Eye (tissue), 1 donor: ENCODE data around the gene SHPK.

Experiments
- DNase-seq: peaks from one replicate; pipeline ENCODE4 v3.0.0-alpha.2; 2015

Gene SHPK

GRCh38 chr17:3626831-3627768 is 8.9 kb downstream of the SHPK start:
- DNase-seq = peak; percentile 61

GRCh38 chr17:3622977-3623594 is 13.0 kb downstream of the SHPK start:
- DNase-seq = no peak

GRCh38 chr17:3621146-3621720 is 14.8 kb downstream of the SHPK start:
- no peak for DNase-seq

DNA sequence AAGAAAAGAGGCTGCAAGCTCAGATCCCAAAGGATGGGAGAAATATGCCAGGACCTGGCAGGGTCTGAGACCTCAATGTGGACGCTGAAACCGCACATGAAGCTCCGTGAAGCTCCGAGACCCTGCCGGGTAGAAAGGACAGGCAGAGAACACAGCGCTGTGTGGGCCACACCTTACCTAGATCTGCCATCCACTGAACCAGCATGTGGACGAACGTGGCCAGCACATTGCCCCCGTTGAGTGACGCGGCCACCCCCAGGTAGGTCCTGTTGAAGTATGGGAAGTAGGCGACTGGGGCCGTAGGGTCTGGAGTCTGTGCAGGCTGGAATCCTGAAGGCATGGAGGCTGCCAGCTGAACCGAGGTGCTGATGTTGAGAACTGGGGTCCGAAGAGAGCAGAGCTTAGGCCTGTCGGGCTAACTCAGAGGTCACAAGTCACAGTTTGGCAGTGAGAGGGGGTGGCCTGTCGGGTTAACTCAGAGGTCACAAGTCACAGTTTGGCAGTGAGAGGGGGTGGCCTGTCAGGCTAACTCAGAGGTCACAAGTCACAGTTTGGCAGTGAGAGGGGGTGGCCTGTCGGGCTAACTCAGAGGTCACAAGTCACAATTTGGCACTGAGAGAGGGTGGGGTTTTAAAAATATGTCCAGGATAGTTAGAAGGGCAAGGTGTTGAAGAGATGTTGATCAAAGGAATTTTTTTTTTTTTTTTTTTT is 20.7 kb downstream of the SHPK start:
- no peak for DNase-seq

DNA sequence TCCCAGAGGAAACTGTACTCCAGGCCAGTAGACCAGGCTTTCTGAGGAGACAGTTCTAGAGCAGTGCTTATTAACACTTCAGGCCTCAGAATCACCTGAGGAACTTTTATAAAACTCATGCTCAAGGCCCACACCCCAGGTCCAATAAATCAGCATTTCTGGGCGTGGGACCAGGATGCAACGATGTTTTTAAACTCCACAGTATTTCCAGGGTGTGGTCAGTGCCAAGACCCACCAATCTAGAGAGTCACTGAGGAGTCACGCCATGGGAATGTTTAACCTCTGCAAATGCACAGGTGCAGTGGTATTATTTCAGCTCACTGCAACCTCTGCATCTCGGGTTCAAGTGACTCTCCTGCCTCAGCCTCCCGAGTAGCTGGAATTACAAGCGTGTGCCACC is 22.9 kb downstream of the SHPK start:
- no peak for DNase-seq

- no peak for DNase-seq
Observed at GRCh38 chr17:3610523-3610922, 25.5 kb downstream of the SHPK start.

- DNase-seq = no peak
Observed at GRCh38 chr17:3609689-3610088, 26.4 kb downstream of the SHPK start.

- no peak for DNase-seq
Observed at GRCh38 chr17:3603870-3604259, 32.2 kb downstream of the SHPK start.

GRCh38 chr17:3603119-3603869 is 32.8 kb downstream of the SHPK start:
- DNase-seq = no peak

- DNase-seq = peak; percentile 25
Observed at GRCh38 chr17:3602499-3602898, 33.6 kb downstream of the SHPK start.

GRCh38 chr17:3600529-3601205 is 35.4 kb downstream of the SHPK start:
- no peak for DNase-seq

GRCh38 chr17:3598078-3598477 is 38.0 kb downstream of the SHPK start:
- no peak for DNase-seq

DNA sequence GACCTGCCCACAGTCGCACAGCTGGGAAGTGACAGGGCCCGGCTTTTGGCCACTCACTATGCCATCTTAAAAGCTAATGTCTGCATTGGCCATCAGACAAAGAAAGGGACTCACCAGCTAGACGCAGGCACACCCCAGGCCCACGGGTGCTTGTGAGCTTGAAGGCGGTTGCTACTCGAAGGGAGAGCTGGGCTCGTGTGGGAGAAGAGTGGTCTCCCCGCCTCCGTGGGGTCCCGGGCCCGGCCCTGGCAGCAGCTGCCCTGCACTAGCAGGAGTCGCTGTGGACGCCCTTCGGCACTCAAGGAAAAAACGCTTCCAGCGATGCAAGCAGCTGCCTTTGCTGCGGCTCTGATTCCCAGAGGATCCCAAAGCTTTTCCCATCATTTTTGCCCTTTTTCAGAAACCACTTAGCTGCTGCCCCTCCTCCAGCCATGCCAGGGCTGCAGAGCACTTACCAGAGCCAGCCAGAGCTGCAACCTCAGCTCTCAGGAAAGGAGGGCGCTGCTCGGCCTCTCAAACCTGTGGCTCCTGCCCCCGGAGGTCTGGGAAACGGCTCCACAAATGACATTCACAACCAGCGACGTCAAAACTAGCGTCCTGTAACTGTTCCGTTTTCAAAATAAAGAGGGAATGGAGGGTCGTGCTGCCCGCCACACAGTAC is 39.1 kb downstream of the SHPK start:
- DNase-seq = peak; percentile 66

DNA sequence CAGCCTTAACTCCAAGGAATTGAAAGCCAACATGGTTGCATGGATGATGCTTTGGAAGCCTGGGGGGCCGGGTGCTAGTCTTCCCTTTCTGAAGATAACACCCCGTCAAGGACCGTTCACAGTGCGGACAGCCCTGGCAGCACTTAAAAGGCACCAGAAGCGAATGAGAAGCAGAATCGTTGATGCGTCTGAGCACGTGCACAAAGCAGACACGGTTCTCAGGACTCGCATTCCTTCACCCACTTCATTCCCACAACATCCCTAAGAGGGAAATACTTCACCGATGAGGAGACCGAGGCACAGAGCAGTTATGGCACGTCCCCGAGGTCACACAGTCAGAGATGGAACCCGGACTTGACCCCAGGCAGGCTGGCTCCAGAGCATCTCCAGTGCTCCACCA is 41.1 kb downstream of the SHPK start:
- DNase-seq = no peak

DNA sequence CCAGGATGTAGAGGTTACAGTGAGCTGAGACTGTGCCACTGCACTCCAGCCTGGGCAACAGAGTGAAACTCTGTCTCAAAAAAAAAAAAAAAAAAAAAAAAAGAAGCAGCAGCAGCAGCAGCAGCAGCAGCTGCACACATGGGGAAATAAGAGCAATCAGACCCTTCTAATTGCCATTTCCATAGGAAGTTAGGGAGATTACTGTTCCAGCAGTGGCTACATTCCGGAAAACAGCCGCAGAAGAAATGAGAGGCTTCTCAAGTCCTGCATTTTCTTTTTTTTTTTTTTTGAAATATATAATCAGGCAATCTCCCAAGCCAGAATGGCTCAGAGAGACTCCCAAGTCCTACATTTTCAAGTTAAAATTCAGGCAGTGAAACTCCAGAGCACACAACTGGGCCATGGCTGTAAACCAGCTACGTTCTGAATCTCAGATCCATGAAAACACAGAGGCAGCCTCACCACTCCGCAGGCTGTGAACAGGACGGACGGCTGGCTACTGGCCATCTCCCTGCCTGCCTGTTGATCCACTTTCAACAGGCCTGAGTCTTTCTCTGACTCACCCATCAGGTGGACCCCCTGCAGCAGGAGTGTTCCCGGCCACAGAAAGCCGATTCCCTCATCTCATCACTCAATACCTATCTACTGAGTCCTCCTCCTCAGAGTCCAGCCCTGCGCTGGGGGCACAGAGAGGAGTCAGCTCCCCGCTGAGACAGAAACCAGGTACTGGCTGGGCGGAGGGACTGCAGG is 41.8 kb downstream of the SHPK start:
- DNase-seq = peak; percentile 9

GRCh38 chr17:3593384-3593783 is 42.7 kb downstream of the SHPK start:
- no peak for DNase-seq

GRCh38 chr17:3592216-3592860 is 43.7 kb downstream of the SHPK start:
- DNase-seq = no peak

DNA sequence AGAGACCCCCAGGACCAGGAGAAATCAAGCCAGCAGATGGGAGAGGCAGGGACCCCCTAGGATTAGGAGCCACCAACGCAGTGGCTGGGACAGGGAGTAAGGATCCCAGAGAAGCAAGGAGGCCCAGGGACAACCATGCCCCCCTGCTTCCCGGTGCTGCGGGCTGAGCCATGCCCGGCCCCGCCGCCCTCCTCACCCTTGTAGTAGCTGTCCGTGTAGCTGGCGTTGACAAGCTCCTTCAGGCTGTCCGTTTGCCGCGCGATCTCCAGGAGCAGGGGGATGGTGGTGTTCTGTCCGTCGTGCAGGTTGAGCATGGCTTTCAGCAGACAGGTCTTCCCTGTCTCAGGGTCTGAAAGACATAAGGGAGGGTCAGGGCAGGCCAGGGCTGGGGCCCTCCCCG is 45.3 kb downstream of the SHPK start:
- no peak for DNase-seq

DNA sequence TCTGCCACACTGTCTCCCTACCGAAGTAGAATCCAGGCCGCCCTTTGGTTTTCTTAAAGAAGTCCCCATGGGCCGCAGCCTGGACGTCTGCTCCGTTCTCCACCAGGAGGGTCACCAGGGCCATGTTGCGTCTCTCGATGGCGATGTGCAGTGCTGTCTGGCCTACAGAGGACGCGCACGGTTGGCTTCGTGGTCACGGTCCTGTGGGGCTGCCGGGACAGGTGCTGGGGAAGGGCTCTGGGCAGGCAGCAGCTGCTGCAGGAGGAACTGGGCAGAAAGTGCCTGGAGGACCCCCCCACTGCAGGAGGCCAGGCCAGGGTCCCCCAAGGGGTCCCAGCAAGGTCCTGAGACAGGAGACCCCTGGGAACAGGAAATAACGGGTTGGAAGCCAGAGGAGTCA is 45.8 kb downstream of the SHPK start:
- DNase-seq = no peak

DNA sequence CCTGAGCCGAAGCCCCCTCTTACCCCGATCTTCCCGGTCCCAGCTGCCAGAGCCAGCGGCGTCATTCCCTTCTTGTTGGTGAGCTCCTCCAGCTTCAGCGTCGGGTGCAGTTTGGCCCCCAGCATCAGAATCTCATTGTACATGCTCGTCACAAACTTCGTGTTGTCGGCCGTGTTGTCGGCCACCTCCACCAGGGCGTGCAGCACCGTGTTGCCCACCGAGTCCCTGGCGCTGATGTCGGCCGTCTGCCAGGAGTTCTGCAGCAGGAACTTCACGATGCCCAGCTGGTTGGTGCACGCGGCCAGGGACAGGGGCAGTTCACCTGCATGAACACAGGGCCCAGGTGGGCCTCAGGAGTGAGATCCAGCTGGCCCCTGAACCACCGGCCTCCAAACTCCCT is 46.3 kb downstream of the SHPK start:
- DNase-seq = no peak
